Mesendoderm (in vitro differentiated cells): Measurements from ENCODE around the gene KAZN.

Experiments used
- DNase-seq: peaks from one replicate; pipeline ENCODE4 v3.0.0; 2013
- H2AK5ac ChIP-seq: 2 replicates; pipeline ENCODE4 v1.6.1; 2013; ENCODE audit warnings: low read length, inconsistent platforms
- H2BK120ac ChIP-seq: 2 replicates; pipeline ENCODE4 v1.6.1; 2013; ENCODE audit warnings: low read depth, mild to moderate bottlenecking, low read length, moderate library complexity, mixed read lengths
- H2BK15ac ChIP-seq: replicated peaks from 2 replicates; pipeline ENCODE4 v1.6.1; 2013; ENCODE audit warnings: low read depth, mild to moderate bottlenecking, moderate library complexity
- H2BK5ac ChIP-seq: 2 replicates; pipeline ENCODE4 v1.6.1; 2013; ENCODE audit warnings: low read length, inconsistent platforms
- H3K18ac ChIP-seq: 2 replicates; pipeline ENCODE4 v1.6.1; 2013; ENCODE audit warnings: mild to moderate bottlenecking, low read length, mixed read lengths
- H3K23ac ChIP-seq: one replicate; pipeline ENCODE4 v1.6.1; 2013; ENCODE audit warnings: low read length
- H3K27ac ChIP-seq: 2 replicates; pipeline ENCODE4 v1.5.1; 2013; ENCODE audit warnings: low read depth, mild to moderate bottlenecking, inconsistent platforms, low read length, moderate library complexity
- H3K27me3 ChIP-seq: 2 replicates; pipeline ENCODE4 v1.6.1; 2013; ENCODE audit warnings: low read length, control low read depth, mild to moderate bottlenecking, inconsistent platforms; ENCODE audit not compliant: insufficient read depth, poor library complexity
- H3K36me3 ChIP-seq: 2 replicates; pipeline ENCODE4 v1.6.1; 2013; ENCODE audit warnings: low read length, inconsistent platforms; ENCODE audit not compliant: control insufficient read depth, insufficient read depth
- H3K4ac ChIP-seq: one replicate; pipeline ENCODE4 v1.6.1; 2013; ENCODE audit warnings: low read depth, mild to moderate bottlenecking, low read length, moderate library complexity
- H3K4me1 ChIP-seq: 2 replicates; pipeline ENCODE4 v1.6.1; 2013; ENCODE audit warnings: low read depth, low read length, inconsistent platforms; ENCODE audit not compliant: control insufficient read depth
- H3K4me2 ChIP-seq: 2 replicates; pipeline ENCODE4 v1.6.1; 2013; ENCODE audit warnings: low read length
- H3K4me3 ChIP-seq: 2 replicates; pipeline ENCODE4 v1.5.1; 2013; ENCODE audit warnings: mild to moderate bottlenecking, low read length
- H3K56ac ChIP-seq: one replicate; pipeline ENCODE4 v1.6.1; 2013; ENCODE audit warnings: low read length
- H3K79me1 ChIP-seq: 2 replicates; pipeline ENCODE4 v1.6.1; 2013; ENCODE audit warnings: low read length, inconsistent platforms
- H3K79me2 ChIP-seq: 2 replicates; pipeline ENCODE4 v1.6.1; 2013; ENCODE audit warnings: mild to moderate bottlenecking, low read length; ENCODE audit not compliant: control insufficient read depth, insufficient read depth
- H3K9ac ChIP-seq: 2 replicates; pipeline ENCODE4 v1.6.1; 2013; ENCODE audit warnings: low read length, inconsistent platforms
- H4K5ac ChIP-seq: one replicate; pipeline ENCODE4 v1.6.1; 2013; ENCODE audit warnings: low read length
- H4K8ac ChIP-seq: one replicate; pipeline ENCODE4 v1.6.1; 2013; ENCODE audit warnings: low read depth, mild to moderate bottlenecking, control low read depth, low read length, moderate library complexity
- WGBS: extraction: QIAGEN DNeasy Blood & Tissue Kit; methylation state at CpG from one replicate; pipeline ENCODE4 v1.1.7; 2013; ENCODE audit warnings: low lambda C conversion rate, missing lambda C conversion rate; ENCODE audit not compliant: insufficient coverage; ENCODE audit errors: extremely low coverage; 5-methylcytosine and 5-hydroxymethylcytosine counted together

KAZN gene

DNA sequence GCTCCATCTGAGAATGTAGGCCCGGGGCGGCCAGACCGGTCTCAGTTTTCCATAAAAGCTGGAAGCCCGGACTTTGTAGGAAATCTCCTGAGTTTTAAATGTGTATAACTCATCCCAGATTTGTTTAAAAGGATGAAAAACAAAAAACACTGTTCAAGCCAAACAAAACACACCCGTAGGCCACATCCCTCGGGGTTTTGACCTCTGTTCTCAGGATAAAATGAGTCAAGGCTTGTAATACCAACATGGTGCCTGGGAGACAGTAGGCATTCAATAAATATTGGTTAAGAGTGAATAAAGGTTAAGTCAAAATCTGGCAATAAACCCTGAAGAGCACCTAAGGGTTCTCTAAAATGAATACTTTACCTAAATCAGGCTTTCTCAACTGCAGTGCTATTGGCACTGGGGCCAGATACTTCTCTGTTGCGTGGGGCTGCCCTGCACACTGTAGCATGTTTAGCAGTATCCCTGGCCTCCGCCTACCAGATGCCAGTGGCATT, 55.0 kb downstream of the KAZN start:
- no CpG with 5 or more reads among the region's 8 CpGs for WGBS
- Histone ChIP-seq H2BK5ac (no peak overlapping the region), H3K9ac (no peak overlapping the region), H2BK15ac (no peak overlapping the region), H3K4me2 (no peak overlapping the region), H3K18ac (no peak overlapping the region), H3K27me3 (no peaks in the 10 kb centered on the region), H3K79me2 (peaks cover 8% of the 10 kb centered on the region), H4K8ac (no peak overlapping the region), H3K36me3 (no peaks in the 10 kb centered on the region), H3K27ac (no peak overlapping the region), H2AK5ac (no peak overlapping the region), H2BK120ac (no peak overlapping the region), H3K4ac (no peak overlapping the region), H3K56ac (no peak overlapping the region), H3K79me1 (peaks cover 6% of the 10 kb centered on the region), H3K4me1 (peaks cover 12% of the 10 kb centered on the region), H4K5ac (no peak overlapping the region), H3K23ac (no peak overlapping the region), H3K4me3 (no peak overlapping the region)
- DNase-seq = no peak

DNA sequence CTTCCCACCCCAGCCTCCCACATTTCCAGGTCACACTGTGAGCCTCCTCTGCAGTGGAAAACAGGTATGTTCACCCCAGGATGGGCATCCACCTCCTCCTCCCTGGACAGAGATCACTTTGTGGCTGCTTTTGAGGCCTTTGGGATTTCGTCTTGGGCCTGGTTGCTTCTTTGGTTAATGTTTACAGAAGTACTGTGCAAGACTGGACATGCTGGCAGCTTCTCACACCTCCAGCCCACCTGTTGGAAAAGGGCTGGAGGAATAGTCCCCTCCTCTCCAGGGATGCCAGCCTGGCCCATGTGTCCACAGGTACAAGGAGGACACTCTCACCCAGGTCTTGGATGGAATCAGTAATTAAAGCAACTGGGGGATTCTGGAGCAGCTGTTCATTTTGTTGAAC, 56.1 kb downstream of the KAZN start:
- Histone ChIP-seq H4K8ac (no peak overlapping the region), H3K4ac (no peak overlapping the region), H3K9ac (no peak overlapping the region), H3K79me2 (peaks cover 5% of the 10 kb centered on the region), H3K23ac (no peak overlapping the region), H3K36me3 (no peaks in the 10 kb centered on the region), H2BK5ac (no peak overlapping the region), H2AK5ac (no peak overlapping the region), H4K5ac (no peak overlapping the region), H3K27me3 (no peaks in the 10 kb centered on the region), H2BK15ac (no peak overlapping the region), H3K18ac (no peak overlapping the region), H3K56ac (no peak overlapping the region), H3K4me1 (peaks cover 8% of the 10 kb centered on the region), H2BK120ac (no peak overlapping the region), H3K4me2 (no peak overlapping the region), H3K79me1 (peaks cover 6% of the 10 kb centered on the region), H3K27ac (no peak overlapping the region), H3K4me3 (no peak overlapping the region)
- WGBS = no CpG with 5 or more reads among the region's 1 CpG
- no peak for DNase-seq

DNA sequence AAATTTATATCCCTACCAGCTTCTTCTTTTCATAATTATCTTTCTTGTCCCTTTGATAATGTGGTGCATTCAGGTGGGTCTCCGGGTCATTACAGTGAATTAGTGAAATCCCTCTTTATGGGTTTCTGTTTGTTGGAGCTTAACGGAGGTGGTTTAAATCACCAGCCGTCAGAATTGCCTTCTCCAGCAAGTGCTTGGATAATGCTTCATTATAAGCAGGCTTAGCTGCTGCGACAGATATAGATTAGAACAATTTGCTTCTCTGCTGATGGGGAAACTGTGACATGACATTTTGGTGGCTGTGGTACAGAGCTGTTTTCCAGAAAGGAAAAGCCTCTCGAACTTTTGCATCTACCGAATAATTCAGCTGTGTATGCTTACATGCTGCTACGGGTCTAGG, 56.9 kb downstream of the KAZN start:
- Histone ChIP-seq H3K27me3 (no peaks in the 10 kb centered on the region), H3K4me3 (no peak overlapping the region), H3K27ac (no peak overlapping the region), H3K4me1 (peaks cover 8% of the 10 kb centered on the region), H3K4ac (no peak overlapping the region), H3K23ac (no peak overlapping the region), H3K4me2 (no peak overlapping the region), H2BK5ac (no peak overlapping the region), H3K79me1 (peaks cover 6% of the 10 kb centered on the region), H2BK15ac (no peak overlapping the region), H2AK5ac (no peak overlapping the region), H3K56ac (no peak overlapping the region), H3K9ac (no peak overlapping the region), H3K79me2 (peaks cover 5% of the 10 kb centered on the region), H4K5ac (no peak overlapping the region), H3K36me3 (no peaks in the 10 kb centered on the region), H2BK120ac (no peak overlapping the region), H4K8ac (no peak overlapping the region), H3K18ac (no peak overlapping the region)
- no peak for DNase-seq
- WGBS = no CpG with 5 or more reads among the region's 7 CpGs

DNA sequence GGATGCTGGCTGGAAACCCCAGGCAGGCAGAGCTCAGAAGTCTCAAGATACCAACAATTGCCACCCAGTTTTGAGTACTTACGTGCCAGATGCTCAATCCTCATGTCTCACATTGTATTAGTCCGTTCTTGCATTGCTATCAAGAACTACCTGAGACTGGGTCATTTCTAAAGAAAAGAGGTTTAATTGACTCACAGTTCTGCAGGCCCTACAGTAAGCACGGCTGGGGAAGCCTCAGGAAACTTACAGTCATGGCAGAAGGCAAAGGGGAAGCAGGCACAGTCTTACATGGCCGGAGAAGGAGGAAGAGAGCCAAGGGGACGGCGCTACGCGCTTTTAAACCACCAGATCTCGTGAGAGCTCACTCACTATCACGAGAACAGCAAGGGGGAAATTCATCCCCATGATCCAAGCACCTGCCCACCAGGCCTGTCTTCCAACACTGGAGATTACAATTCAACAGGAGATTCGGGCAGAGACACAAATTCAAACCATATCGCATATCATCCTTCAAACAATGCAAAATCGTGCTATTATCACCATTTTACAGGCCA, 58.0 kb downstream of the KAZN start:
- Histone ChIP-seq H3K4me3 (no peak overlapping the region), H3K79me1 (peaks cover 8% of the 10 kb centered on the region), H3K23ac (no peak overlapping the region), H2AK5ac (no peak overlapping the region), H2BK120ac (no peak overlapping the region), H3K36me3 (no peaks in the 10 kb centered on the region), H3K56ac (no peak overlapping the region), H4K5ac (no peak overlapping the region), H2BK15ac (no peak overlapping the region), H3K79me2 (peaks cover 5% of the 10 kb centered on the region), H3K4ac (no peak overlapping the region), H3K4me1 (peaks cover 2% of the 10 kb centered on the region), H3K18ac (no peak overlapping the region), H3K27me3 (no peaks in the 10 kb centered on the region), H3K9ac (no peak overlapping the region), H3K4me2 (no peak overlapping the region), H2BK5ac (no peak overlapping the region), H4K8ac (no peak overlapping the region), H3K27ac (no peak overlapping the region)
- no peak for DNase-seq
- no CpG with 5 or more reads among the region's 13 CpGs for WGBS

DNA sequence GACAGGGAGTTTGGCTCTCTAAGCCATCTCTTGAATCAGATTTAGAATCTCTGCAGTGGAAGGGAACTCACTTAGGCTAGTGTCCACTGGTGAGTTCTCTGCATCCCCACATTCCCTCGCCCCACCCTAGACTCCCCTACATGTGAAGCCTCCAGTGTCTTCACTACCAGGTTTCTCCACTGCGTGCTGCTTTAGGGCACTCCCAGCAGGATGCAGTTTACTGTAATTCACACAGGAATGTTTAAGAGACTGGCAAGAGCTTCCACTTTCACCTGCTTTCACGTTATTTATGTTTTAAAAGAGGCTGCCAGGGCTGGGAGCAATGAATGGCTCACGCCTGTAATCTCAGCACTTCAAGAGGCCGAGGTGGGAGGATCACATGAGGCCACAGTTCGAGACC, 60.2 kb downstream of the KAZN start:
- no peak overlapping the region for H3K4ac ChIP-seq
- H3K79me1 ChIP-seq = peaks cover 11% of the 10 kb centered on the region
- H3K27me3 ChIP-seq = no peaks in the 10 kb centered on the region
- no peak overlapping the region for H2BK5ac ChIP-seq
- H4K5ac ChIP-seq = no peak overlapping the region
- H2BK120ac ChIP-seq = no peak overlapping the region
- H3K9ac ChIP-seq = no peak overlapping the region
- no peak overlapping the region for H3K27ac ChIP-seq
- peak; percentile 47 for DNase-seq
- H3K36me3 ChIP-seq = no peaks in the 10 kb centered on the region
- H4K8ac ChIP-seq = no peak overlapping the region
- H2AK5ac ChIP-seq = no peak overlapping the region
- no peak overlapping the region for H2BK15ac ChIP-seq
- peaks cover 1% of the 10 kb centered on the region for H3K79me2 ChIP-seq
- no peak overlapping the region for H3K18ac ChIP-seq
- WGBS = no CpG with 5 or more reads among the region's 6 CpGs
- H3K56ac ChIP-seq = no peak overlapping the region
- no peak overlapping the region for H3K23ac ChIP-seq
- H3K4me3 ChIP-seq = no peak overlapping the region
- no peak overlapping the region for H3K4me2 ChIP-seq
- H3K4me1 ChIP-seq = no peaks in the 10 kb centered on the region

DNA sequence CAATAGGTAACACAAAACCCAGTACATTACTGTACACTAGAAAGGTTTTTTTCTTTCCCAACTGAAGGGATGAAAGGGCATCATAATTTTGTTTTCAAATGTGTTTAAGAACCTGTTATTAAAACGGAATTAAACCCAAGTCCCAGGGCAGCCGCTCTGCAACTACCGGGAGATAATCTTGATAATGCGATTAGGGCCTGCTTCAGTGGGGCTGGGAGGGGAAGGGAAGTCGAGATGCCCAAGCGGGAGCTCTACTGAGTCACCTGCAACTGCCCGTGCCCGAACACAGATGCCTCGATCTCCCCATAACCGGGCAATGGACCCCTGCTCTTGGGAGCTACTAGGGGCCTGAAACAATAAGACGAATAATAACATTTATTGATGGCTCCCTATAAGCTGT, 61.4 kb downstream of the KAZN start:
- no peak overlapping the region for H2AK5ac ChIP-seq
- H4K5ac ChIP-seq = no peak overlapping the region
- H4K8ac ChIP-seq = no peak overlapping the region
- DNase-seq = no peak
- no peak overlapping the region for H2BK15ac ChIP-seq
- H3K4ac ChIP-seq = no peak overlapping the region
- no CpG with 5 or more reads among the region's 11 CpGs for WGBS
- H3K79me1 ChIP-seq = peaks cover 8% of the 10 kb centered on the region
- H2BK5ac ChIP-seq = no peak overlapping the region
- H3K56ac ChIP-seq = no peak overlapping the region
- no peak overlapping the region for H3K4me3 ChIP-seq
- no peaks in the 10 kb centered on the region for H3K36me3 ChIP-seq
- no peak overlapping the region for H3K4me2 ChIP-seq
- no peak overlapping the region for H2BK120ac ChIP-seq
- no peaks in the 10 kb centered on the region for H3K4me1 ChIP-seq
- no peak overlapping the region for H3K27ac ChIP-seq
- no peak overlapping the region for H3K9ac ChIP-seq
- H3K23ac ChIP-seq = no peak overlapping the region
- H3K27me3 ChIP-seq = no peaks in the 10 kb centered on the region
- no peak overlapping the region for H3K18ac ChIP-seq
- peaks cover 1% of the 10 kb centered on the region for H3K79me2 ChIP-seq
